Astrocyte of the spinal cord (primary cell): ENCODE data around the gene ACHE.

Experiments used
- DNase-seq: peaks from one replicate; pipeline ENCODE4 v3.0.0; 2011; ENCODE audit warnings: low read depth, low spot score
- H3K4me3 ChIP-seq: 2 replicates; pipeline ENCODE4 v1.5.1; 2011; ENCODE audit warnings: low read depth, mild to moderate bottlenecking, low read length, moderate library complexity
- CTCF ChIP-seq: IDR thresholded peaks from 2 replicates; pipeline ENCODE4 v1.5.1; 2012; ENCODE audit warnings: low read depth, mild to moderate bottlenecking, low read length, inconsistent platforms
- in situ Hi-C: cut with HindIII; loops from 2 replicates; pipeline ENCODE4 v1.10.0; 2017; ENCODE audit warnings: low sequenced_read_pairs

Gene ACHE

GRCh38 chr7:100840470-100841100 lies 55.1 kb downstream of the ACHE start:
- DNase-seq = no peak
- in situ Hi-C loops = no loop called here
- H3K4me3 ChIP-seq = no peak overlapping the region
- TF ChIP-seq CTCF = no peak
